GM21515 (cell line): ENCODE data around the gene ZNF146.
"Not testable (repeated sequence)": the region's sequence is repeated elsewhere in the genome, so short reads cannot be mapped to it uniquely, and the experiment has no call there.

ENCODE experiments used
- ATAC-seq: cut with Tn5 transposase; IDR thresholded peaks from one replicate; pipeline ENCODE4 v1.9.1; 2021; ENCODE audit not compliant: unreplicated experiment

ZNF146 gene

GRCh38 chr19:36233626-36234025 is 18.7 kb downstream of the ZNF146 start:
- ATAC-seq, result not testable (repeated sequence)

GRCh38 chr19:36236304-36236945 is 21.5 kb downstream of the ZNF146 start:
- no peak for ATAC-seq

- ATAC-seq, result no peak
Measured at GRCh38 chr19:36236946-36237310, 22.0 kb downstream of the ZNF146 start.

- no peak for ATAC-seq
Measured at GRCh38 chr19:36244066-36244465, 29.2 kb downstream of the ZNF146 start.

GRCh38 chr19:36245210-36246005 is 30.5 kb downstream of the ZNF146 start:
- ATAC-seq, result no peak

- ATAC-seq, result no peak
Measured at GRCh38 chr19:36246006-36246481, 31.1 kb downstream of the ZNF146 start.

GRCh38 chr19:36252047-36252446 is 37.1 kb downstream of the ZNF146 start:
- no peak for ATAC-seq

- no peak for ATAC-seq
Measured at GRCh38 chr19:36254848-36255247, 39.9 kb downstream of the ZNF146 start.

- ATAC-seq, result no peak
Measured at GRCh38 chr19:36255316-36255715, 40.4 kb downstream of the ZNF146 start.

GRCh38 chr19:36256064-36256463 is 41.2 kb downstream of the ZNF146 start:
- ATAC-seq, result no peak

- ATAC-seq, result no peak
Measured at GRCh38 chr19:36256853-36257519, 42.1 kb downstream of the ZNF146 start.

- ATAC-seq, result no peak
Measured at GRCh38 chr19:36257520-36257876, 42.6 kb downstream of the ZNF146 start.

GRCh38 chr19:36258028-36258875 is 43.3 kb downstream of the ZNF146 start:
- no peak for ATAC-seq

- ATAC-seq, result no peak
Measured at GRCh38 chr19:36259211-36259610, 44.3 kb downstream of the ZNF146 start.

- no peak for ATAC-seq
Measured at GRCh38 chr19:36265064-36265463, 50.2 kb downstream of the ZNF146 start.

GRCh38 chr19:36265856-36266374 is 51.0 kb downstream of the ZNF146 start:
- ATAC-seq, result no peak

- ATAC-seq, result no peak
Measured at GRCh38 chr19:36266375-36266961, 51.6 kb downstream of the ZNF146 start.

- ATAC-seq, result no peak
Measured at GRCh38 chr19:36267061-36267845, 52.3 kb downstream of the ZNF146 start.

GRCh38 chr19:36268081-36268480 is 53.2 kb downstream of the ZNF146 start:
- not testable (repeated sequence) for ATAC-seq

- ATAC-seq, result not testable (repeated sequence)
Measured at GRCh38 chr19:36268591-36268990, 53.7 kb downstream of the ZNF146 start.
